Measurements from ENCODE around the gene EVA1C.
A peak's percentile ranks its signal among the peaks of the same experiment; 100 is the strongest.
"Not testable (repeated sequence)": the region's sequence is repeated elsewhere in the genome, so short reads cannot be mapped to it uniquely, and the experiment has no call there.

EVA1C gene

DNA sequence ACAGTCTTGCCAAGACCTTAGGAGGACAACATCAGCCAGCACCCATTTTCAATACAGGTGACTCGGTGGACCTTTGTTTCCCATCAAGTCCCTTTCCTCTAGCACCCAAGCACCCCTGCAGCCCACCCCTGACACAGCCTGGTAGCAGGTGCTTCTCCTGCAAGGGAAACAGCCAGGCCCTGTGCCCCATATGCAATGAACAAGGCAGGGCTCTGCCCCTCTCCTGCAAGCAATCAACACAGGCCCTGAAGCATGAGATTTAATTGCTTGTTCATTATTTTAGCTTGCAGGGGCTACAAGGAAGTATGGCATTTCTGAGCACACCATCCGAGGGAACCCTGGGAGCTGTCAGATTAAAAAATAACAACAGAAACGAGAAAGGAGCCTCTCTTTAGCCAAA, 137.4 kb downstream of the EVA1C start:
- H3K27ac ChIP-seq (ENCODE audit: low read depth, low read length): no peak overlapping the region
- H3K4me1 ChIP-seq (ENCODE audit: control insufficient read depth, insufficient read depth, low read length): peaks cover 8% of the 10 kb centered on the region
- no peaks in the 10 kb centered on the region for H3K9me3 ChIP-seq (ENCODE audit: control insufficient read depth, insufficient read depth, low read depth, low read length)
- H3K4me3 ChIP-seq (ENCODE audit: low read depth, low read length): no peak overlapping the region
- no peak overlapping the region for H3K9ac ChIP-seq (ENCODE audit: low read length)
- H3K27me3 ChIP-seq (ENCODE audit: control insufficient read depth, insufficient read depth, low read length): no peaks in the 10 kb centered on the region
- no peaks in the 10 kb centered on the region for H3K36me3 ChIP-seq (ENCODE audit: control insufficient read depth, insufficient read depth, low read length)

DNA sequence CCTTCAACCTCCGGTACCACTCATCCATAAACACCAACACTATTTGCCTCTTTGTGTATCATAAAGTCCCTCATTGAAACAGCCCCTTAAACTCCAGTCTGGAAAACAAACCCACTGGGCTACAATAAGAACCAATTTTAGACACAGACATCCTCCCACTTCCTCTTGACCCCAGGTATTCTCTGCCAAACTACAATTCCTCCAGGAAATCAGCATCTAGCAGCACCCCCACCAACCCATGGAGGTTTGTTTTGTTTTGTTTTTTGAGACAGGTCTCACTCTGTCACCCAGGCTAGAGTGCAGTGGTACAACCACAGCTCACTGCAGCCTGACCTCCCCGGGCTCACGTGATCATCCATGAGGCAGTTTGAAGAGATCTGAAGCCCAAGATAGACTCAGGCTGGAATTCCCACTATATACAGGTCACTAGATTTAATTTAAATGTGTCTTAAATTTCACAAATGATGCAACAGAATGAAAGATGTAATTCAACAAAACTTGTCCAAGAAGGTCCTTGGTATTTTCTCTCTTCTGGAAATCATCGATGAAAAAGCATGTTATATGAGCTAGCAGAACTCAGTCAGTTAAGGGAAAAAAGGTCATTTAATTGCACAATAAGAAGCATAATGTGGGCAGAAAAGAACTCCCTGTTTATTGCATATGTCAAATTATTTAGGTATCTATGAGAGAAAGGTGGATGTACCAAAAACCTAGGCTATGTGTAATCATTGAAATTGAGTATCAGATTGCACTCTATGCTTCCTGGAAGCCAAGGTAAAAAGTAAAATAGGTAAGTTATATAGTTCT, 142.5 kb downstream of the EVA1C start:
- peaks cover 19% of the 10 kb centered on the region for H3K4me1 ChIP-seq (ENCODE audit: control insufficient read depth, insufficient read depth, low read length)
- H3K27me3 ChIP-seq (ENCODE audit: control insufficient read depth, insufficient read depth, low read length): no peaks in the 10 kb centered on the region
- H3K4me3 ChIP-seq (ENCODE audit: low read depth, low read length): no peak overlapping the region
- H3K9me3 ChIP-seq (ENCODE audit: control insufficient read depth, insufficient read depth, low read depth, low read length): no peaks in the 10 kb centered on the region
- H3K9ac ChIP-seq (ENCODE audit: low read length): no peak overlapping the region
- H3K36me3 ChIP-seq (ENCODE audit: control insufficient read depth, insufficient read depth, low read length): no peaks in the 10 kb centered on the region
- no peak overlapping the region for H3K27ac ChIP-seq (ENCODE audit: low read depth, low read length)

DNA sequence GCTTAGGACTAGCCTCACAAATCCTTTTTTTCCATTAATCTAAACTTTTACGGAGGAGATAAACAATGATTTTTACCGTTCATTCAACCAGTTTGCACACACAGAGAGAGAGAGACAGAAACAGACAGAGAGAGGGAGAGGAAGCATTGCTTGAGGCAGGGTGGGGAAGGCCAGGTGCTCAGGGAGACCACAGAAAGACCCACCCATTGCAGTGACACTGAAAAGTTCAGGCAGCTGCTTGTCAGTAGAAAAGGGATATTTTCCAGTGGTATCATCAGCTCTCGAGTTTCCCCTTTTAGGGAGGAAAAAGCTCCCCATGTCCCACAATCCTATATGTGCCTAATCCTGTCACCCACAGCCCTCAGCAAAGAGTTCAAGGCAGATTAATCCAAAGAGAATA, 145.6 kb downstream of the EVA1C start:
- no peaks in the 10 kb centered on the region for H3K36me3 ChIP-seq (ENCODE audit: control insufficient read depth, insufficient read depth, low read length)
- peaks cover 38% of the 10 kb centered on the region for H3K4me1 ChIP-seq (ENCODE audit: control insufficient read depth, insufficient read depth, low read length)
- no peaks in the 10 kb centered on the region for H3K27me3 ChIP-seq (ENCODE audit: control insufficient read depth, insufficient read depth, low read length)
- H3K9ac ChIP-seq (ENCODE audit: low read length): no peak overlapping the region
- H3K4me3 ChIP-seq (ENCODE audit: low read depth, low read length): no peak overlapping the region
- H3K9me3 ChIP-seq (ENCODE audit: control insufficient read depth, insufficient read depth, low read depth, low read length): no peaks in the 10 kb centered on the region
- no peak overlapping the region for H3K27ac ChIP-seq (ENCODE audit: low read depth, low read length)

DNA sequence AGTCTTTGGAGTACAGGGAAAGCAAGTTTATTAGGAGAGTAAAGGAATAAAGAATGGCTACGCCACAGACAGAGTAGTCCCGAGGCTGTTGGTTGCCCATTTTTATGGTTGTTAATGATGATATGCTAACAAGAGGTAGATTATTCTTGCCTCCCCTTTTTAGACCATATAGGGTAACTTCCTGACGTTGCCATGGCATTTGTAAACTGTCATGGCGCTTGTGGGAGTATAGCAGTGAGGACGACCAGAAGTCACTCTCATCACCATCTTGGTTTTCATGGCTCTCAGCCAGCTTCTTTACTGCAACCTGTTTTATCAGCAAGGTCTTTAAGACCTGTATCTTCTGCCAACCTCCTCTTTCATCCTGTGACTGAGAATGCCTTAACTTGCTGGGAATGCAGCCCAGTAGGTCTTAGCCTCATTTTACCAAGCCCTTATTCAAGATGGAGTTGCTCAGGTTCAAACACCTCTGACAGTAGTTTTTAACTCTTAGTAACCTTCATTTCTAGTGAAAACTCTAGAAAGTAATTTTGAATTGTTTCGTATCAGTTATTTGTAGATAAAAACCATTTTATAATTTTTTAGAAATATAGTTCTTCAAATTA, 146.6 kb downstream of the EVA1C start:
- Histone ChIP-seq H3K36me3 (ENCODE audit: control insufficient read depth, insufficient read depth, low read length) (no peaks in the 10 kb centered on the region), H3K9me3 (ENCODE audit: control insufficient read depth, insufficient read depth, low read depth, low read length) (no peaks in the 10 kb centered on the region; the same call in 1 of the 2 replicates), H3K4me1 (ENCODE audit: control insufficient read depth, insufficient read depth, low read length) (peaks cover 38% of the 10 kb centered on the region), H3K4me3 (ENCODE audit: low read depth, low read length) (no peak overlapping the region), H3K27ac (ENCODE audit: low read depth, low read length) (no peak overlapping the region), H3K9ac (ENCODE audit: low read length) (no peak overlapping the region), H3K27me3 (ENCODE audit: control insufficient read depth, insufficient read depth, low read length) (no peaks in the 10 kb centered on the region)

DNA sequence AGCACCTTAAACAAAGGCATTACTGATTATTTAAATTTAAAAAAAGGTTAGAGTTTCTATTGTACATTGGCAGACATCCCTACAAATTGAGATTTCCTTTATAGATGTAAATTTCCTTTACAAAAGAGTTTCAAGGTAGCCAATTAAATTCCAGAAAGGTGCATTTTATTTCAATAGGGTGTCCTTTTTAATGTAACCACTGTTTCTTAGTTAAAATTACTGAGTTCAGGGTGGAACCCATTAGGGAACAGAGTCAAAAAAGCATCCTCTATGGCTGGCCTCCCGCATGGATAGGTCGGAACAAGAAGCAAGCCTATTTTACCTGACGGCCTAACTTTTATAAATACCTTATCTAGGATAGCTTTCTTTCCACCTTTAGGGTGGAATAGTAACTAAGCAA, 148.4 kb downstream of the EVA1C start:
- Histone ChIP-seq H3K4me3 (ENCODE audit: low read depth, low read length) (0 out of 2 replicates have a peak overlapping the region, but pooled peaks have one; percentile 27), H3K27ac (ENCODE audit: low read depth, low read length) (peak overlapping the region; percentile 86), H3K4me1 (ENCODE audit: control insufficient read depth, insufficient read depth, low read length) (peaks cover 38% of the 10 kb centered on the region), H3K27me3 (ENCODE audit: control insufficient read depth, insufficient read depth, low read length) (no peaks in the 10 kb centered on the region), H3K9me3 (ENCODE audit: control insufficient read depth, insufficient read depth, low read depth, low read length) (peaks cover 7% of the 10 kb centered on the region), H3K36me3 (ENCODE audit: control insufficient read depth, insufficient read depth, low read length) (no peaks in the 10 kb centered on the region), H3K9ac (ENCODE audit: low read length) (peak overlapping the region; percentile 3)

DNA sequence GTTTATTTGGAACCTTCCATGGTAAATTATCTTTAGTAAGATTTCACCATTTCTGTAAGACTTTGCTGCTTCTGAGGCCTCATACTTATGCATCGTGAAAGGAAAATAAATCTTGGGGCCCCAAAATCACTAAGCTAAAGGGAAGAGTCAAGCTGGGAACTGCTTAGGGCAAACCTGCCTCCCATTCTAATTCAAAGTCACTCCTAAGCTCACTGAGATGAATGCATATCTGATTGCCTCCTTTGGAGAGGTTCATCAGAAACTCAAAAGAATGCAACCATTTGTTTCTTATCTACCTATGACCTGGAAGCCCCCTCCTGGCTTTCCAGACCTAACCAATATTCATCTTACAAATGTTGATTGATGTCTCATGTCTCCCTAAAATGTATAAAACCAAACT, 149.0 kb downstream of the EVA1C start:
- not testable (repeated sequence) for H3K9me3 ChIP-seq (ENCODE audit: control insufficient read depth, insufficient read depth, low read depth, low read length); H3K27me3 ChIP-seq (ENCODE audit: control insufficient read depth, insufficient read depth, low read length); H3K36me3 ChIP-seq (ENCODE audit: control insufficient read depth, insufficient read depth, low read length)
- Histone ChIP-seq H3K4me1 (ENCODE audit: control insufficient read depth, insufficient read depth, low read length) (peaks cover 36% of the 10 kb centered on the region), H3K4me3 (ENCODE audit: low read depth, low read length) (peak overlapping the region; percentile 27), H3K9ac (ENCODE audit: low read length) (peak overlapping the region; percentile 57), H3K27ac (ENCODE audit: low read depth, low read length) (peak overlapping the region; percentile 86)

DNA sequence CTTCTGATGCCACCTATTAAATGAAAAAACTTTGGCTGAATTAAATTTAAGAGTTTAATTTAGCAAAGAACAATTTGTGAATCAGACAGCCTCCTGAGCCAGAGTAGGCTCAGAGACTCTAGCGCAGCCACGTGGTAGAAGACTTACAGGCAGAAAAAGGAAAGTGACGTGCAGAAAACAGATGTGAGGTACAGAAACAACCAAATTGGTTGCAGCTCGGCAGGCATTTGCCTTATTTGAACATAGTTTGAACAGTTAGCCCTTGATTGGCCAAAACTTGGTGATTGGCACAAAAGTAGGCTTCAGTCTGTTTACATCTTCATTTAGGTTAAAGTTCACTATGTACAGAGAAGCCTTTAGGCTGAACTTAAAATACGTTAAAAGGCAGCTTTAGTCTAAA, 149.9 kb downstream of the EVA1C start:
- H3K9ac ChIP-seq (ENCODE audit: low read length): peak overlapping the region; percentile 57
- H3K4me1 ChIP-seq (ENCODE audit: control insufficient read depth, insufficient read depth, low read length): peaks cover 32% of the 10 kb centered on the region
- H3K4me3 ChIP-seq (ENCODE audit: low read depth, low read length): no peak overlapping the region
- H3K9me3 ChIP-seq (ENCODE audit: control insufficient read depth, insufficient read depth, low read depth, low read length): peaks cover 7% of the 10 kb centered on the region
- H3K27me3 ChIP-seq (ENCODE audit: control insufficient read depth, insufficient read depth, low read length): no peaks in the 10 kb centered on the region
- no peaks in the 10 kb centered on the region for H3K36me3 ChIP-seq (ENCODE audit: control insufficient read depth, insufficient read depth, low read length)
- H3K27ac ChIP-seq (ENCODE audit: low read depth, low read length): peak overlapping the region; percentile 86

DNA sequence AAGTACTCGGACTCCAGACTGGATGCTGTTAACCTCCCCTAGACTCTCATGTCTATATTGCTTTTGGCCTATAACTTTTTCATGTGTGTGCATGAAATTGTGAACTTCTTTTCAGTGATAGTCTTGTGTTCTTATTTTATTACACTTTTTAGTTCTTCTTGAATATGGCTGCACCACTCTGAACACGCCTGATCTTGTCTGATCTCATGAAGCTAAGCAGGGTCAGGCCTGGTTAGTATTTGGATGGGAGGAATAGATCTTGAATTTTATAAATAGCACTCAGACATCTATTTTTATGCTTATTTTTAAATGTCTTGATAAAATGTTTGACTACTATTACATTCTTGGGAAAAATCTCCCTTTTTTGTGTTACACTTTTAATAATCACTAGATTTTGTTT, 150.4 kb downstream of the EVA1C start:
- Histone ChIP-seq H3K4me1 (ENCODE audit: control insufficient read depth, insufficient read depth, low read length) (peaks cover 30% of the 10 kb centered on the region), H3K27me3 (ENCODE audit: control insufficient read depth, insufficient read depth, low read length) (no peaks in the 10 kb centered on the region), H3K4me3 (ENCODE audit: low read depth, low read length) (no peak overlapping the region), H3K9ac (ENCODE audit: low read length) (no peak overlapping the region), H3K36me3 (ENCODE audit: control insufficient read depth, insufficient read depth, low read length) (no peaks in the 10 kb centered on the region), H3K27ac (ENCODE audit: low read depth, low read length) (peak overlapping the region; percentile 86; the same call in 1 of the 2 replicates), H3K9me3 (ENCODE audit: control insufficient read depth, insufficient read depth, low read depth, low read length) (peaks cover 7% of the 10 kb centered on the region)

Data from HUES6 (cell line).